Measurements from ENCODE around the gene CHMP4B.

GRCh38 chr20:33841436-33841799, 30.3 kb downstream of the CHMP4B start:
- TF ChIP-seq, protein P1, sequence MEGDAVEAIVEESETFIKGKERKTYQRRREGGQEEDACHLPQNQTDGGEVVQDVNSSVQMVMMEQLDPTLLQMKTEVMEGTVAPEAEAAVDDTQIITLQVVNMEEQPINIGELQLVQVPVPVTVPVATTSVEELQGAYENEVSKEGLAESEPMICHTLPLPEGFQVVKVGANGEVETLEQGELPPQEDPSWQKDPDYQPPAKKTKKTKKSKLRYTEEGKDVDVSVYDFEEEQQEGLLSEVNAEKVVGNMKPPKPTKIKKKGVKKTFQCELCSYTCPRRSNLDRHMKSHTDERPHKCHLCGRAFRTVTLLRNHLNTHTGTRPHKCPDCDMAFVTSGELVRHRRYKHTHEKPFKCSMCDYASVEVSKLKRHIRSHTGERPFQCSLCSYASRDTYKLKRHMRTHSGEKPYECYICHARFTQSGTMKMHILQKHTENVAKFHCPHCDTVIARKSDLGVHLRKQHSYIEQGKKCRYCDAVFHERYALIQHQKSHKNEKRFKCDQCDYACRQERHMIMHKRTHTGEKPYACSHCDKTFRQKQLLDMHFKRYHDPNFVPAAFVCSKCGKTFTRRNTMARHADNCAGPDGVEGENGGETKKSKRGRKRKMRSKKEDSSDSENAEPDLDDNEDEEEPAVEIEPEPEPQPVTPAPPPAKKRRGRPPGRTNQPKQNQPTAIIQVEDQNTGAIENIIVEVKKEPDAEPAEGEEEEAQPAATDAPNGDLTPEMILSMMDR (IDR thresholded peaks at IDR 0.05) = no peak
- no peak for TF ChIP-seq ZFX (IDR thresholded peaks at IDR 0.05; ENCODE audit: borderline replicate concordance)
